Measurements from ENCODE around the gene ASTN2.
"Not testable (repeated sequence)": the region's sequence is repeated elsewhere in the genome, so short reads cannot be mapped to it uniquely, and the experiment has no call there.

ASTN2 gene

GRCh38 chr9:116899337-116900006, 515.4 kb downstream of the ASTN2 start:
- no peaks in the 10 kb centered on the region for H3F3A ChIP-seq (ENCODE audit: control insufficient read depth, insufficient read depth)
- no peak overlapping the region for H3K27ac ChIP-seq (ENCODE audit: low read depth, low read length)
- H4K20me1 ChIP-seq (ENCODE audit: control insufficient read depth, insufficient read depth, low read depth, low read length): no peaks in the 10 kb centered on the region
- no peaks in the 10 kb centered on the region for H3K9me2 ChIP-seq (replicated peaks; ENCODE audit: control insufficient read depth, low read length)
- no peaks in the 10 kb centered on the region for H3K4me1 ChIP-seq (ENCODE audit: control insufficient read depth, low read length)
- no peaks in the 10 kb centered on the region for H3K27me3 ChIP-seq (ENCODE audit: control insufficient read depth, low read length)
- H3K4me2 ChIP-seq (ENCODE audit: low read length): no peak overlapping the region
- no peaks in the 10 kb centered on the region for H3K36me3 ChIP-seq (ENCODE audit: control insufficient read depth, low read length)
- no peaks in the 10 kb centered on the region for H3K9me3 ChIP-seq (ENCODE audit: control insufficient read depth, insufficient read depth, low read length)
- TF ChIP-seq EZH2phosphoT487 (IDR thresholded peaks at IDR 0.05; ENCODE audit: borderline replicate concordance, low read length): no peak
- TF ChIP-seq, protein P1, sequence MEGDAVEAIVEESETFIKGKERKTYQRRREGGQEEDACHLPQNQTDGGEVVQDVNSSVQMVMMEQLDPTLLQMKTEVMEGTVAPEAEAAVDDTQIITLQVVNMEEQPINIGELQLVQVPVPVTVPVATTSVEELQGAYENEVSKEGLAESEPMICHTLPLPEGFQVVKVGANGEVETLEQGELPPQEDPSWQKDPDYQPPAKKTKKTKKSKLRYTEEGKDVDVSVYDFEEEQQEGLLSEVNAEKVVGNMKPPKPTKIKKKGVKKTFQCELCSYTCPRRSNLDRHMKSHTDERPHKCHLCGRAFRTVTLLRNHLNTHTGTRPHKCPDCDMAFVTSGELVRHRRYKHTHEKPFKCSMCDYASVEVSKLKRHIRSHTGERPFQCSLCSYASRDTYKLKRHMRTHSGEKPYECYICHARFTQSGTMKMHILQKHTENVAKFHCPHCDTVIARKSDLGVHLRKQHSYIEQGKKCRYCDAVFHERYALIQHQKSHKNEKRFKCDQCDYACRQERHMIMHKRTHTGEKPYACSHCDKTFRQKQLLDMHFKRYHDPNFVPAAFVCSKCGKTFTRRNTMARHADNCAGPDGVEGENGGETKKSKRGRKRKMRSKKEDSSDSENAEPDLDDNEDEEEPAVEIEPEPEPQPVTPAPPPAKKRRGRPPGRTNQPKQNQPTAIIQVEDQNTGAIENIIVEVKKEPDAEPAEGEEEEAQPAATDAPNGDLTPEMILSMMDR (IDR thresholded peaks at IDR 0.05; ENCODE audit: low read depth, low read length, poor library complexity, severe bottlenecking): no peak
- no peak overlapping the region for H3K4me3 ChIP-seq (ENCODE audit: low read length)
- H3K79me2 ChIP-seq (ENCODE audit: control insufficient read depth, low read length): no peaks in the 10 kb centered on the region

- H3K4me3 ChIP-seq (ENCODE audit: low read length); H4K20me1 ChIP-seq (ENCODE audit: control insufficient read depth, insufficient read depth, low read depth, low read length); H3K27me3 ChIP-seq (ENCODE audit: control insufficient read depth, low read length); H3K9me3 ChIP-seq (ENCODE audit: control insufficient read depth, insufficient read depth, low read length); H3K27ac ChIP-seq (ENCODE audit: low read depth, low read length); H3K36me3 ChIP-seq (ENCODE audit: control insufficient read depth, low read length); H3K4me1 ChIP-seq (ENCODE audit: control insufficient read depth, low read length); H3K9me2 ChIP-seq (replicated peaks; ENCODE audit: control insufficient read depth, low read length); H3F3A ChIP-seq (ENCODE audit: control insufficient read depth, insufficient read depth); H3K4me2 ChIP-seq (ENCODE audit: low read length); H3K79me2 ChIP-seq (ENCODE audit: control insufficient read depth, low read length): not testable (repeated sequence)
These were observed 516.7 kb downstream of the ASTN2 start for GRCh38 chr9:116898131-116898530.

- no peak overlapping the region for H3K4me2 ChIP-seq (ENCODE audit: low read length)
- H3K27me3 ChIP-seq (ENCODE audit: control insufficient read depth, low read length): no peaks in the 10 kb centered on the region
- no peaks in the 10 kb centered on the region for H3K9me2 ChIP-seq (replicated peaks; ENCODE audit: control insufficient read depth, low read length)
- H3F3A ChIP-seq (ENCODE audit: control insufficient read depth, insufficient read depth): no peaks in the 10 kb centered on the region
- TF ChIP-seq EZH2phosphoT487 (IDR thresholded peaks at IDR 0.05; ENCODE audit: borderline replicate concordance, low read length): no peak
- H3K36me3 ChIP-seq (ENCODE audit: control insufficient read depth, low read length): no peaks in the 10 kb centered on the region
- no peak overlapping the region for H3K4me3 ChIP-seq (ENCODE audit: low read length)
- H3K9me3 ChIP-seq (ENCODE audit: control insufficient read depth, insufficient read depth, low read length): no peaks in the 10 kb centered on the region
- H3K79me2 ChIP-seq (ENCODE audit: control insufficient read depth, low read length): no peaks in the 10 kb centered on the region
- no peaks in the 10 kb centered on the region for H3K4me1 ChIP-seq (ENCODE audit: control insufficient read depth, low read length)
- no peaks in the 10 kb centered on the region for H4K20me1 ChIP-seq (ENCODE audit: control insufficient read depth, insufficient read depth, low read depth, low read length)
- H3K27ac ChIP-seq (ENCODE audit: low read depth, low read length): no peak overlapping the region
These were observed 517.7 kb downstream of the ASTN2 start for GRCh38 chr9:116897201-116897600.

GRCh38 chr9:116895961-116896360, 518.9 kb downstream of the ASTN2 start:
- H3K79me2 ChIP-seq (ENCODE audit: control insufficient read depth, low read length): no peaks in the 10 kb centered on the region
- no peaks in the 10 kb centered on the region for H3K4me1 ChIP-seq (ENCODE audit: control insufficient read depth, low read length)
- no peak overlapping the region for H3K4me3 ChIP-seq (ENCODE audit: low read length)
- TF ChIP-seq, protein P1 (IDR thresholded peaks at IDR 0.05; ENCODE audit: low read depth, low read length, poor library complexity, severe bottlenecking): no peak
- TF ChIP-seq EZH2phosphoT487 (IDR thresholded peaks at IDR 0.05; ENCODE audit: borderline replicate concordance, low read length): no peak
- no peak overlapping the region for H3K27ac ChIP-seq (ENCODE audit: low read depth, low read length)
- H3K9me2 ChIP-seq (replicated peaks; ENCODE audit: control insufficient read depth, low read length): no peaks in the 10 kb centered on the region
- H4K20me1 ChIP-seq (ENCODE audit: control insufficient read depth, insufficient read depth, low read depth, low read length): no peaks in the 10 kb centered on the region
- no peaks in the 10 kb centered on the region for H3F3A ChIP-seq (ENCODE audit: control insufficient read depth, insufficient read depth)
- no peaks in the 10 kb centered on the region for H3K27me3 ChIP-seq (ENCODE audit: control insufficient read depth, low read length)
- H3K9me3 ChIP-seq (ENCODE audit: control insufficient read depth, insufficient read depth, low read length): no peaks in the 10 kb centered on the region
- H3K4me2 ChIP-seq (ENCODE audit: low read length): no peak overlapping the region
- no peaks in the 10 kb centered on the region for H3K36me3 ChIP-seq (ENCODE audit: control insufficient read depth, low read length)

Data from DOHH2 (cell line).